Activated naive CD4-positive, alpha-beta T cell treated with anti-CD3 and anti-CD28 coated beads, Interleukin-2, amount 10 ng/mL, durations not matched to agents 7 days and 5 days (primary cell): Measurements from ENCODE around the gene MYO5B.

Source experiments
- CTCF ChIA-PET: fragments of 350-600 bp; sonication (Branson Sonifier 250); formaldehyde crosslinking; loops from one replicate; lab custom pipeline; 2021; ENCODE audit warnings: antibody characterized with exemption; lab: Charles Lee
- DNase-seq: peaks from one replicate; pipeline ENCODE4 v3.0.0-alpha.2; 2020
- H3K27ac Mint-ChIP-seq: one replicate; pipeline ENCODE4 v1.8.0; 2021; ENCODE audit warnings: mild to moderate bottlenecking, moderate library complexity, mixed read lengths
- H3K27me3 Mint-ChIP-seq: one replicate; pipeline ENCODE4 v1.8.0; 2021; ENCODE audit warnings: mild to moderate bottlenecking, mixed read lengths
- H3K36me3 Mint-ChIP-seq: one replicate; pipeline ENCODE4 v1.8.0; 2021; ENCODE audit warnings: mixed read lengths
- H3K4me1 Mint-ChIP-seq: one replicate; pipeline ENCODE4 v1.8.0; 2021; ENCODE audit warnings: mixed read lengths
- H3K4me3 Mint-ChIP-seq: one replicate; pipeline ENCODE4 v1.8.0; 2021; ENCODE audit warnings: mild to moderate bottlenecking, moderate library complexity, mixed read lengths
- H3K9me3 Mint-ChIP-seq: one replicate; pipeline ENCODE4 v1.8.0; 2021; ENCODE audit warnings: mixed read lengths

Gene MYO5B

DNA sequence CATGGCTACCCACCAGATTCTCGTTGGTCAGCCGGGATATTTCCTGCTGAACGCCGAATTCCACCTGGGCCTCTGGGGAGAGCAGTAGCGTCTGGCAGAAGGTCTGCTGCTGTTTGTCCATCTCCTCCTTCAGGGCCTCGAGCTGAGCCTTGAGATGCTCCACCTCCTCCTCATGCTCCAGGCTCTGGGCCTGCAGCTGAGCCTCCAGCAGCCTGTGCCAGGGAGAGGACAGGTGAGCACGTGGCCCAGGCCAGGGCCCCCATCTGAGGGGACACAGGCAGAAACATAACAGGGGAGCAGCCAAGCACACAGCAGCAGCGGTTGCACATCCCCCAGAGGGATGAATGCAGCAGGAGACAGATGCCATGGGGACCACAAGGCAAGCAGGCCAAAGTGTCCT lies 341.5 kb downstream of the MYO5B start:
- H3K9me3 Mint-ChIP-seq, result no peaks in the 10 kb centered on the region
- CTCF ChIA-PET, result no interaction called here
- DNase-seq, result no peak
- no peak overlapping the region for H3K4me3 Mint-ChIP-seq
- peaks cover 25% of the 10 kb centered on the region for H3K27me3 Mint-ChIP-seq
- no peaks in the 10 kb centered on the region for H3K36me3 Mint-ChIP-seq
- H3K4me1 Mint-ChIP-seq, result no peaks in the 10 kb centered on the region
- H3K27ac Mint-ChIP-seq, result no peak overlapping the region

GRCh38 chr18:49853011-49853410 lies 341.9 kb downstream of the MYO5B start:
- no peak overlapping the region for H3K27ac Mint-ChIP-seq
- CTCF ChIA-PET, result no interaction called here

DNA sequence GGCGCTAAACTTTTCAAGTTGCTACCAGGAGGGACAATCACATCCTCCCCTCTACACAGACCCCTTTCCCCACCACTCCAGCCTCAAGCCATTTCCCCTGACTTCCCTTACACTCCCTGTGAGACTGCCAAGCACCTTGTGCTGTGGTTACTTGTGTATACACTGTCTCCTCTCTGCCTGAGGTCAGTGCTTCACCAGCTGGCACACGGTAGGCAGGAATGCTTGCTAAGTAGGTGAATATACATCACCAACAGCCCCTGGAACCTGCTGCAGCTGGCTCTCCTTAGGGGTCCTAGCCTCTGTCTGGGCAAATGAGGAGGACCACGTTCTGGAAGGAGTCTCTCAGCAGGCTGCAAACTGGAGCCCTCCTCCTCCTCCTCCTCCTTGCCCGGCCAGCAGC lies 343.3 kb downstream of the MYO5B start:
- CTCF ChIA-PET, result interaction anchor here (1.3 kb wide), 2 partner anchors 10 to 292 kb away, joined by 4 to 7 read pairs; no protein-coding TSS in a partner anchor
- no peak overlapping the region for H3K4me3 Mint-ChIP-seq
- H3K36me3 Mint-ChIP-seq, result no peaks in the 10 kb centered on the region
- H3K27me3 Mint-ChIP-seq, result peaks cover 43% of the 10 kb centered on the region
- DNase-seq, result no peak
- H3K4me1 Mint-ChIP-seq, result no peaks in the 10 kb centered on the region
- no peaks in the 10 kb centered on the region for H3K9me3 Mint-ChIP-seq
- H3K27ac Mint-ChIP-seq, result no peak overlapping the region

More at GRCh38 chr18:49853011-49853410, 341.9 kb downstream of the MYO5B start:
- no peaks in the 10 kb centered on the region for H3K36me3 Mint-ChIP-seq
- peaks cover 29% of the 10 kb centered on the region for H3K27me3 Mint-ChIP-seq
- no peaks in the 10 kb centered on the region for H3K9me3 Mint-ChIP-seq
- H3K4me1 Mint-ChIP-seq, result no peaks in the 10 kb centered on the region
- no peak overlapping the region for H3K4me3 Mint-ChIP-seq
- DNase-seq, result no peak

DNA sequence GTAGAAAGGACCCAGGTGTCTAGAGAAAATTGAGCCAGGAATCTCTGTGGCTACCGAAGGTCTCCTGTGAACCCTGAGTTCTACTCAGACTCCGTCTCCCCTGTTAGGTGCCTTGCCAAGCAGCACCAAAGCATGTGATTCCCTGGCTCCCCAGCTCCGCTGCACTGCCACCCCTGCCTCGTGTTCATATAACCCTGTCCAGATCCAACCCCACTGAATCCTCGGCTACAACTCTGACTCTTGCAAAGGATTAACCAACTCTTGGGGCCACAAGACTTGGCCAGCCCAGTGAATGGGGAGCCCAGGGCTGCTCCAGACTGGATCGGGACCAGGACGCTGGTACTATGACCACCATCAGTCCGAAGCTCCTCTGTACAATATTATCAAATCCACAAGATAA lies 344.3 kb downstream of the MYO5B start:
- Mint-ChIP-seq H3K36me3 (no peaks in the 10 kb centered on the region), H3K9me3 (no peaks in the 10 kb centered on the region), H3K27me3 (peaks cover 50% of the 10 kb centered on the region), H3K4me1 (no peaks in the 10 kb centered on the region), H3K4me3 (no peak overlapping the region), H3K27ac (no peak overlapping the region)
- CTCF ChIA-PET, result interaction anchor here (1.1 to 1.3 kb wide), 2 partner anchors 11 to 339 kb away, joined by 4 to 7 read pairs; no protein-coding TSS in a partner anchor
- DNase-seq, result no peak

- Mint-ChIP-seq H3K36me3 (no peaks in the 10 kb centered on the region), H3K4me3 (no peak overlapping the region), H3K27me3 (peaks cover 53% of the 10 kb centered on the region), H3K4me1 (no peaks in the 10 kb centered on the region), H3K27ac (no peak overlapping the region), H3K9me3 (no peaks in the 10 kb centered on the region)
- no peak for DNase-seq
- CTCF ChIA-PET, result interaction anchor here (1.1 to 2.0 kb wide), 2 partner anchors 9 to 338 kb away, joined by 4 to 8 read pairs; no protein-coding TSS in a partner anchor
Measured at GRCh38 chr18:49849331-49850217, 345.4 kb downstream of the MYO5B start.

- no peak for DNase-seq
- Mint-ChIP-seq H3K9me3 (no peaks in the 10 kb centered on the region), H3K27me3 (peaks cover 50% of the 10 kb centered on the region), H3K36me3 (no peaks in the 10 kb centered on the region), H3K4me3 (no peak overlapping the region), H3K4me1 (no peaks in the 10 kb centered on the region), H3K27ac (no peak overlapping the region)
- CTCF ChIA-PET, result interaction anchor here (2.0 kb wide), 1 partner anchor 10 kb away, joined by 8 read pairs; no protein-coding TSS in a partner anchor
Measured at GRCh38 chr18:49848115-49848514, 346.8 kb downstream of the MYO5B start.

DNA sequence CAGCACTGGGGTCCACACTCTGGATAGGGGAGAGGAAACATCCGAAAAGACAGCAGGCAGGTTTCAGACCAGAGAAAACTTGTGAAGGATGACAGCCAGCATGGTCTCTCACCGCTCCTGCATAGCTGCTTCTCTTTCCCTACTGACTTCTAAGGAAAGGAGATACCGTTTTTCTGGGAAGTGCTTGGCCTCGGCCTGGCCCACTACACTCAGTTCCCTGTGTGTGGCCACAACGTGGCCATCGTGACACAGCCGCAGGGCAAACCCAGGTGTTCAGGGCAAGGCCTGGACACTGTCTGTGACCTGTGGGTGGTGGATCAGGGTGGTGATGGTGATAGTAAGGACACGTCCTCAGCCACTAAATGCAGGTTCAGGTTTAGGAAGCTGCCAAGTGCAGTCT lies 347.4 kb downstream of the MYO5B start:
- peak overlapping the region; percentile 25 for H3K27ac Mint-ChIP-seq
- H3K27me3 Mint-ChIP-seq, result peaks cover 50% of the 10 kb centered on the region
- H3K9me3 Mint-ChIP-seq, result no peaks in the 10 kb centered on the region
- CTCF ChIA-PET, result no interaction called here
- H3K4me1 Mint-ChIP-seq, result no peaks in the 10 kb centered on the region
- no peaks in the 10 kb centered on the region for H3K36me3 Mint-ChIP-seq
- DNase-seq, result no peak
- no peak overlapping the region for H3K4me3 Mint-ChIP-seq

DNA sequence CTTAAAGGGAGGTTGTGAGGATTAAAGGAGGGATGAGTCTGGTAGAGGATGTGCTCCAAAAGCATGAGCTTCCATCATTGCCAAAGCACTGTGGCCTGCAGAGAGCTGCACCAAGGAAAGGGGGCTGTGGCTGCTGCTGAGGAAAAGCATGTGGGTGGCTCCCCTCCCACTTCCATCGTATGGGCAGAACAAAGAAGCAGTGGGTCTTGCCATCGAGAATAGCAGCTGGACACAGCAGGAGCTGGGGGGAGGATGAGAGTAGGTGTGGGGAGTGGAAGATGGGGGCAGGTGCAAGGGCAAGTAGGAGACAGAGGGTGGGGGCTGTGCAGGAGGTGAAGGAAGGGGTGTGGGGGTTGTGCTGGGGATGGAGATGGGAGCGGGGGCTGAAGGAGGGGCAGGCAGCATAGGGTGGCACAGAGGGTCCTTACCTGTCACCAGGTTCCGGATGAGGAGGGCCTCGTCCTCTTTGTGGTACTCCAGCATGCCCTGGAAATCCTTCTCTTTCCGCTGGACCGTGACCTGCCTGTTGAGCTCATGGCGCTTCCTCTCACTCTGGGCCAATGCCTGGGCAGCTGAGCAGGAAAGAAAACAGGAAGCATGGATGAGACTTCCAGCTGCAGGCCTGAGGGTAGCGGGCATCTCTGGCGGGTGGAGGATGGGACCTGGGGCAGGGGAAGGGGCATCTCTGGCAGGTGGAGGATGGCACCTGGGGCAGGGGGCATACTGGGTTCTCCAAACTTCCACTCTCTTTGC lies 348.1 kb downstream of the MYO5B start:
- no peaks in the 10 kb centered on the region for H3K9me3 Mint-ChIP-seq
- no peak overlapping the region for H3K4me3 Mint-ChIP-seq
- DNase-seq, result no peak
- H3K36me3 Mint-ChIP-seq, result no peaks in the 10 kb centered on the region
- H3K27me3 Mint-ChIP-seq, result peaks cover 50% of the 10 kb centered on the region
- H3K4me1 Mint-ChIP-seq, result no peaks in the 10 kb centered on the region
- H3K27ac Mint-ChIP-seq, result no peak overlapping the region
- CTCF ChIA-PET, result no interaction called here

GRCh38 chr18:49846361-49846662 lies 348.6 kb downstream of the MYO5B start:
- H3K4me3 Mint-ChIP-seq, result no peak overlapping the region
- H3K36me3 Mint-ChIP-seq, result no peaks in the 10 kb centered on the region
- H3K27me3 Mint-ChIP-seq, result peaks cover 50% of the 10 kb centered on the region
- no peak for DNase-seq
- no peak overlapping the region for H3K27ac Mint-ChIP-seq
- no peaks in the 10 kb centered on the region for H3K9me3 Mint-ChIP-seq
- CTCF ChIA-PET, result no interaction called here
- no peaks in the 10 kb centered on the region for H3K4me1 Mint-ChIP-seq

DNA sequence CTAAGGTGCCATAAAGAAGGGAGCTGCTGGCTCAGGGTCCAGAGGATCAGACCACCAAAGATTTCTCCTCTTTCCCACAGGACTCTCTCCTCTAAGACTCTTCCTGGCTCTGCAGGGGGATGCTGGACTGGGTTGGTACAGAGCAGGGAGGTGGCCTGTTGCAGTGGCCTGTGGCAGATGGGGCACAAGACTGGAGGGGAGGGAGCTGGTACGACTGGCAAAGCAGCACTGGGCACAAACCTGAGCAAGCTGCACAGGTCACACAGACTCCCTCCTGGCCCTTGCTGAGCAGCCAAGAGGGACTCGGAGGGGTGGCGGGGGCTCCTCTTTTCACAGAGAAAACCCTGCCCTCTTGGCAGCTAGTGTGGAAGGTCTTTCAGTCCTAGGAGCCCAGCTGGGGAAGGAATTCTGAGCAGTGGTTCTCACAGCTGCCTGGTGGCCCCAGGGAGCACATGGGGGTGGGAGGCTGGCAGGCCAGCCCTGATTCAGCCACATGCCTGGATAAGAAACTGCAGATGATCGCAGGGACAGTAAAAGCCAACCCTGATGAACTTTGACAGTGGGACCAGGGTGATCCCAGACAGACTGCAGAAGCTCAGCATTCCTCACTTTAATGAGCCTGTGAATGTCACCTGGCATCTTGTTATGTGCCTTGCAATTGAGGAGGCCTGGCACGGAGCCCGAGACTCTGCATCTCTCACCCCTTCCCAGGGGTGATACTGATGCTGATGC lies 349.2 kb downstream of the MYO5B start:
- CTCF ChIA-PET, result interaction anchor here (0.7 kb wide), 1 partner anchor 14 kb away, joined by 3 read pairs; no protein-coding TSS in a partner anchor
- H3K36me3 Mint-ChIP-seq, result no peaks in the 10 kb centered on the region
- no peak overlapping the region for H3K4me3 Mint-ChIP-seq
- H3K27ac Mint-ChIP-seq, result no peak overlapping the region
- no peak for DNase-seq
- peaks cover 49% of the 10 kb centered on the region for H3K27me3 Mint-ChIP-seq
- no peaks in the 10 kb centered on the region for H3K9me3 Mint-ChIP-seq
- H3K4me1 Mint-ChIP-seq, result no peaks in the 10 kb centered on the region

GRCh38 chr18:49844903-49845302 lies 350.0 kb downstream of the MYO5B start:
- Mint-ChIP-seq H3K4me3 (no peak overlapping the region), H3K27me3 (peaks cover 43% of the 10 kb centered on the region), H3K4me1 (no peaks in the 10 kb centered on the region), H3K36me3 (no peaks in the 10 kb centered on the region), H3K27ac (no peak overlapping the region), H3K9me3 (no peaks in the 10 kb centered on the region)
- CTCF ChIA-PET, result no interaction called here
- no peak for DNase-seq

DNA sequence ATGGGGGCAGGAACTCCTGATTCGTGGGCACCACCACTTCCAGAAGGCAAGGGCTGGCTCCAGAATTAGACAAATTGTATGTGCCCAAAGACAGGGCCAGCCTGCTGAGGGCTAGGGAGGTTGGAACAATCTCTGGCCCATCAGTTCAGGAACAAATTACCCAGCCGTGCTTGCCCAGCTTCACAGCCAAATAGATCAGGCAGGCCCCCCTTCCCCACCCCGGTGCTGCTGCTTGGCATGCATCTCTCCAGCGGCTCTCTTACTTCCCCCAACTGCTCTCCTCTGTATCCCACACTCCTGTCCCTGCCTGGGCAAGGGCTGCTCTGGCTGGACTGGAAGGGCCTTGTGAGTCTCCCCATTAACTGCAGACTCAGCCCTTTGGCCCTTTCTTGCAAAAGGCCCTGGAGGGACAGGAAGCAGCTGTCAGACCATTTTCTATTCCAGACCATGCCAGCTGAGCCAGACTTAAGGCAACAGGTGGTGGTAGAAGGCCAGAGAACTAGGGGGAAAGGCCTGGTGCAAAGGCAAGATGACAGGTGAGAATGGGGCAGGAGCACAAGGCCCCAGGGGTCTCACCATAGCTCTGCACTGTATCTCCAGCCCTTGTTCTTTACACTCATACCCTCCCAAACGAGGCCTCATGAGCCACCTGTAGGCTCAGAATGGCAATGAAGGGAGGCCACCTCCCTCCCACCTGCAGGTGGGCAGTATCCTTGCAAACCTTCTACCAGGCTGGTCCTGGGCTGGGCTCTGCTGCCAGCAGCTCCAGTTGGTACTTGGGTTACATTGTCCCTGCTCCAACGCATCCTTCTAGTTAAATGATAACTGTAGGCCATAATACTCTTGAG lies 350.9 kb downstream of the MYO5B start:
- Mint-ChIP-seq H3K4me3 (no peak overlapping the region), H3K27ac (no peak overlapping the region), H3K4me1 (no peaks in the 10 kb centered on the region), H3K9me3 (no peaks in the 10 kb centered on the region), H3K36me3 (no peaks in the 10 kb centered on the region), H3K27me3 (peaks cover 34% of the 10 kb centered on the region)
- DNase-seq, result no peak
- CTCF ChIA-PET, result interaction anchor here (0.6 kb wide), 1 partner anchor 192 kb away, joined by 3 read pairs; no protein-coding TSS in a partner anchor

DNA sequence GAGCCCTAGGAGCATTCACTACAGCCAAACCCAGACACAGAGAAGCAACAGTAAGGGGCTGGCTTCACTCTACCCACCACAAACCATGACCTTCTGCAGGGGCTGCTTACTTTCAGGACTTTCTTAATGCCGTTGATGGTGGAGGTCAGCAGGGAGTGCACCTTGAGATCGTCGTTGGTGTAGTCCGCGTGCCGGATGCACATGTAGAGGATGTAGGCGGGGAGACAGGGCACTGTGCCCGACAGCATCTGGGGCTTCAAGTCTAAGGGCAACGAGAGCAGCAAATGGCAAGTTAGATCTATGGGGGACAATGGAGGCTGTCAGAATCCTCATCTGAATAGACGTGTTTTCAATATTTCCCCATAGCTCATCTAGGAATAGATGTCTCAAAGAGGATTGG lies 351.8 kb downstream of the MYO5B start:
- peaks cover 25% of the 10 kb centered on the region for H3K27me3 Mint-ChIP-seq
- H3K4me3 Mint-ChIP-seq, result no peak overlapping the region
- H3K36me3 Mint-ChIP-seq, result no peaks in the 10 kb centered on the region
- CTCF ChIA-PET, result no interaction called here
- no peaks in the 10 kb centered on the region for H3K4me1 Mint-ChIP-seq
- no peaks in the 10 kb centered on the region for H3K9me3 Mint-ChIP-seq
- DNase-seq, result no peak
- H3K27ac Mint-ChIP-seq, result no peak overlapping the region
